ENCODE data around the gene TRIML1. TPM values are rescaled to one million over a fixed set of nuclear protein-coding genes. Genes with fewer than 3 reads are reported as not detected.

The TRIML1 gene
- total and polyA plus RNA-seq, 2 of the 8 experiments (the other 6 are each of a cell fraction or from before 2014, with no cell fraction given): not detected

- H2BK12ac ChIP-seq (ENCODE audit: low read depth, low read length): peak overlapping the region; percentile 62; the same call in 1 of the 2 replicates
- no peaks in the 10 kb centered on the region for H3K36me3 ChIP-seq (ENCODE audit: control insufficient read depth in 2 of 4, insufficient read depth in 4 of 4, low read length in 3 of 4)
- WGBS, 2 experiments (ENCODE audit: extremely low coverage in 1 of 2, insufficient coverage in 1 of 2, insufficient read length in 1 of 2, insufficient replicate concordance in 2 of 2, low coverage in 1 of 2, low lambda C conversion rate in 2 of 2, missing lambda C conversion rate in 1 of 2): 82% methylated on average over 9 of the region's 9 CpGs; no CpG with 5 or more reads in 1 of the 2 experiments
- H3K23ac ChIP-seq (ENCODE audit: insufficient read length): no peak overlapping the region
- ChIA-PET CTCF (ENCODE audit: partially characterized antibody) (no interaction called here), POLR2A (ENCODE audit: partially characterized antibody) (interaction anchor here (1.1 kb wide), 1 partner anchor 9 kb away, joined by 3 read pairs; no protein-coding TSS in a partner anchor)
- H4K8ac ChIP-seq (ENCODE audit: extremely low read depth, insufficient read depth, low read length): no peak overlapping the region
- H2AFZ ChIP-seq (ENCODE audit: low read length): 0 out of 2 replicates have a peak overlapping the region, but pooled peaks have one; percentile 72
- no peak overlapping the region for H3K4me3 ChIP-seq (ENCODE audit: extremely low read depth in 1 of 4, insufficient read depth in 2 of 4, low read depth in 3 of 4, low read length in 4 of 4)
- peak overlapping the region; percentile 62; the same call in 1 of the 2 replicates for H2BK20ac ChIP-seq (ENCODE audit: low read length)
- peaks cover 3% of the 10 kb centered on the region; the same call in 1 of the 2 replicates for H3K23me2 ChIP-seq (ENCODE audit: low read depth, low read length)
- no peak overlapping the region for H2AK5ac ChIP-seq (ENCODE audit: low read depth, low read length)
- DNase-seq (ENCODE audit: low read depth in 1 of 2, low spot score in 2 of 2) (no peak), FAIRE-seq (no peak)
- no peaks in the 10 kb centered on the region for H3K27me3 ChIP-seq (replicated peaks in 1 of 4; ENCODE audit: control insufficient read depth in 3 of 4, extremely low read depth in 1 of 4, insufficient read depth in 3 of 4, low read length in 3 of 4)
- no peak overlapping the region for H3K4me2 ChIP-seq (ENCODE audit: insufficient read depth in 1 of 2, low read depth in 2 of 2, low read length in 2 of 2)
- H3K4me1 ChIP-seq (replicated peaks in 1 of 4; ENCODE audit: control insufficient read depth in 3 of 4, insufficient read depth in 4 of 4, low read length in 3 of 4): peaks cover 0 to 14% (median 5%) of the 10 kb centered on the region in 4 experiments; a peak in 5 of 7 replicates
- H3K79me2 ChIP-seq (ENCODE audit: control insufficient read depth in 1 of 2, insufficient read depth in 2 of 2, low read length in 2 of 2): no peaks in the 10 kb centered on the region
- no peaks in the 10 kb centered on the region for H3K79me1 ChIP-seq (ENCODE audit: low read depth, low read length)
- no peak overlapping the region for H3K4ac ChIP-seq (replicated peaks; ENCODE audit: insufficient read length, low read depth, low read length)
- no peak overlapping the region for H3K18ac ChIP-seq (ENCODE audit: extremely low read depth, low read length)
- no peak overlapping the region for H3K9ac ChIP-seq (replicated peaks in 1 of 4; ENCODE audit: extremely low read depth in 1 of 4, low read depth in 3 of 4, low read length in 3 of 4)
- peak overlapping the region; percentile 58 for H2BK120ac ChIP-seq (replicated peaks; ENCODE audit: low read depth, low read length)
- TF ChIP-seq TCF12 (IDR thresholded peaks at IDR 0.05; ENCODE audit: low read depth, low read length) (no peak), RFX5 (IDR thresholded peaks at IDR 0.05; ENCODE audit: borderline replicate concordance, low read depth, low read length) (no peak), E2F6 (IDR thresholded peaks at IDR 0.05) (no peak), KDM5A (IDR thresholded peaks at IDR 0.05; ENCODE audit: low read length) (no peak), BACH1 (IDR thresholded peaks at IDR 0.05; ENCODE audit: low read length) (no peak), CHD2 (IDR thresholded peaks at IDR 0.05; ENCODE audit: low read length) (no peak)
- TF ChIP-seq, protein P1, sequence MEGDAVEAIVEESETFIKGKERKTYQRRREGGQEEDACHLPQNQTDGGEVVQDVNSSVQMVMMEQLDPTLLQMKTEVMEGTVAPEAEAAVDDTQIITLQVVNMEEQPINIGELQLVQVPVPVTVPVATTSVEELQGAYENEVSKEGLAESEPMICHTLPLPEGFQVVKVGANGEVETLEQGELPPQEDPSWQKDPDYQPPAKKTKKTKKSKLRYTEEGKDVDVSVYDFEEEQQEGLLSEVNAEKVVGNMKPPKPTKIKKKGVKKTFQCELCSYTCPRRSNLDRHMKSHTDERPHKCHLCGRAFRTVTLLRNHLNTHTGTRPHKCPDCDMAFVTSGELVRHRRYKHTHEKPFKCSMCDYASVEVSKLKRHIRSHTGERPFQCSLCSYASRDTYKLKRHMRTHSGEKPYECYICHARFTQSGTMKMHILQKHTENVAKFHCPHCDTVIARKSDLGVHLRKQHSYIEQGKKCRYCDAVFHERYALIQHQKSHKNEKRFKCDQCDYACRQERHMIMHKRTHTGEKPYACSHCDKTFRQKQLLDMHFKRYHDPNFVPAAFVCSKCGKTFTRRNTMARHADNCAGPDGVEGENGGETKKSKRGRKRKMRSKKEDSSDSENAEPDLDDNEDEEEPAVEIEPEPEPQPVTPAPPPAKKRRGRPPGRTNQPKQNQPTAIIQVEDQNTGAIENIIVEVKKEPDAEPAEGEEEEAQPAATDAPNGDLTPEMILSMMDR (IDR thresholded peaks at IDR 0.05; ENCODE audit: control extremely low read depth in 1 of 3, insufficient read depth in 1 of 3, low read depth in 1 of 3, low read length in 3 of 3): no peak
- H4K91ac ChIP-seq (replicated peaks; ENCODE audit: insufficient read length, low read length): peak overlapping the region; percentile 64
- H3K14ac ChIP-seq (ENCODE audit: insufficient read length): no peak overlapping the region
- no peaks in the 10 kb centered on the region for H4K20me1 ChIP-seq (replicated peaks in 1 of 2; ENCODE audit: control insufficient read depth in 1 of 2, insufficient read depth in 2 of 2, low read length in 2 of 2)
- H2BK15ac ChIP-seq (ENCODE audit: low read length): no peak overlapping the region
- no peak overlapping the region for H4K5ac ChIP-seq (ENCODE audit: insufficient read length, low read depth, low read length)
- H3K27ac ChIP-seq (ENCODE audit: low read depth, low read length): no peak overlapping the region
- H3K56ac ChIP-seq (replicated peaks; ENCODE audit: insufficient read length, low read depth, low read length): no peak overlapping the region
- H2BK5ac ChIP-seq (ENCODE audit: low read depth, low read length): no peak overlapping the region
- no peaks in the 10 kb centered on the region for H3K9me3 ChIP-seq (ENCODE audit: insufficient read depth in 2 of 2, low read depth in 1 of 2, low read length in 1 of 2)
Observed at GRCh38 chr4:188113156-188113555, 26.1 kb upstream of the TRIML1 start.

Data from H1 (cell line).